Activated CD4-positive, alpha-beta T cell treated with anti-CD3 and anti-CD28 coated beads, Interleukin-2, amount 10 ng/mL, durations not matched to agents 24 days and 14 days (primary cell): Measurements from ENCODE around the gene SIX2. TPM values are rescaled to one million over a fixed set of nuclear protein-coding genes. Genes with fewer than 3 reads are reported as not detected.

Source experiments
- DNase-seq: peaks from one replicate; pipeline ENCODE4 v3.0.0; 2022
- H3K27ac Mint-ChIP-seq: one replicate; pipeline ENCODE4 v1.8.0; 2022; ENCODE audit warnings: mild to moderate bottlenecking, mixed read lengths
- H3K27me3 Mint-ChIP-seq: one replicate; pipeline ENCODE4 v1.8.0; 2022; ENCODE audit warnings: mixed read lengths
- H3K36me3 Mint-ChIP-seq: one replicate; pipeline ENCODE4 v1.8.0; 2022; ENCODE audit warnings: low read depth, mild to moderate bottlenecking, mixed read lengths
- H3K4me1 Mint-ChIP-seq: one replicate; pipeline ENCODE4 v1.8.0; 2021; ENCODE audit warnings: mixed read lengths
- H3K4me3 Mint-ChIP-seq: one replicate; pipeline ENCODE4 v1.8.0; 2022; ENCODE audit warnings: mild to moderate bottlenecking, moderate library complexity, mixed read lengths
- H3K9me3 Mint-ChIP-seq: one replicate; pipeline ENCODE4 v1.8.0; 2021; ENCODE audit warnings: mixed read lengths
- intact Hi-C: fragments of 100-400 bp; cut with micrococcal nuclease; formaldehyde crosslinking; loops from one replicate; pipeline ENCODE4 v1.15.1; 2023
- total RNA-seq: library from RNA; stranded (reverse); gene quantifications from 2 replicates; pipeline ENCODE4 v1.2.3, GENCODE V29; 2022

The SIX2 gene
- total RNA-seq, 1 donor from 2014 or later, result not detected

DNA sequence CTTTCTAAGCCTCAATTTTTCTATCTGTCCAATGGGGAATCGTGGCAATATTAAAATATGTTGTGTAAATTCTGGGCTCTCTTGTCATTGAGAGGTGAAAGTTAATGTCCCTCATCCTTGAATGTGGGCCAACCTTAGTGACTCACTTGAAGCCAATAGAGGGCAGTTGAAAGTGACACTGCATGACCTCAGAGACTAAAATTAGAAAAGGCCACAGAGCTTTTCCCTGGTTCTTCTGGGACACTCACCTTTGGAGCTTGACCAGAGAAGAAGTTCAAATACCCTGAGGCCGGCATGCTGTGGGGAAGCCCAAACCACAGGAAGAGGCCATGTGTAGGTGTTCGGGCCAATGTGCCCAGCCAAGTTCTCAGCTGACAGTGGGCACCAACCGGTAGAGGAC, 24.1 kb upstream of the SIX2 start:
- no peak for DNase-seq
- intact Hi-C loops, result no loop called here
- Mint-ChIP-seq H3K9me3 (no peaks in the 10 kb centered on the region), H3K4me1 (no peaks in the 10 kb centered on the region), H3K27ac (no peak overlapping the region), H3K27me3 (peaks cover 15% of the 10 kb centered on the region), H3K36me3 (no peaks in the 10 kb centered on the region), H3K4me3 (no peak overlapping the region)

DNA sequence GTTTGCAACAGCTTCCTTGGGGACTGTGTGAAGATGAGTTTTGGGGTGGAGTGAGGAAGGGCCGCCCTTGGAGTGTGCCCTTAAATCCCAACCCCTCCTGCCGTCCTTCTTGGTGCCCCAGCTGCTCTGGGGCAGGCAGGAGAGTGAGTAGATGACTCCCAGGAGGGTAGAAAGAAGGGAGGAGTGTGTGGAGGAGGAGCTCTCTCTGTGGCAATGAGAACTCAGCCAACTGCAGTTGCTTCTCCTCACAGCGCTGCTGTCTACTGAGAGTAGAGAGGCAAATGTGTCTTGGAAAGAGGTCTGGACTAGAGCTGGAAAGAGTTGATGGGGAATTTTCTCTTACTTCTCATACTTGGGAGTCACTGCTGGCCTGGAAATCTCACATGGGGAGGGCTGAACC, 21.8 kb upstream of the SIX2 start:
- no peaks in the 10 kb centered on the region for H3K4me1 Mint-ChIP-seq
- intact Hi-C loops, result no loop called here
- H3K36me3 Mint-ChIP-seq, result no peaks in the 10 kb centered on the region
- peaks cover 15% of the 10 kb centered on the region for H3K27me3 Mint-ChIP-seq
- no peak overlapping the region for H3K27ac Mint-ChIP-seq
- H3K4me3 Mint-ChIP-seq, result no peak overlapping the region
- no peak for DNase-seq
- no peaks in the 10 kb centered on the region for H3K9me3 Mint-ChIP-seq

DNA sequence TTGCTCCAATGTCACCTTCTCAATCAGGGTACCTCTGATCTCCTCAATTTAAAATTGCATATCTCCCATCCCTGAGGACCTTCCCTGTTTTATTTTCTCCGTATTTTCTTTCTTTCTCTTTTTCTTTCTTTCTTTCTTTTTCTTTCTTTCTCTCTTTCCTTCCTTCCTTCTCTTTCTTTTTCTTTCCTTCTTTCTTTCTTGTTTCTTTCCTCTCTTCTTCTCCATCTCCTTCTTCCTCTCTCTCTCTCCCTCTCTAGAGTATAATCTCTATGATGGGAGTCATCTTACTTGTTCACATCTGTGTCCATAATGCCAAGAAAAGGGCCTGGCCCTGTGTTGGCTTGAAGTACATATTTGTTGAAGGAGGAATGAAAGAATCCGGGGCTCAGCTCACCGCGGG, 21.3 kb upstream of the SIX2 start:
- no peaks in the 10 kb centered on the region for H3K4me1 Mint-ChIP-seq
- DNase-seq, result no peak
- H3K9me3 Mint-ChIP-seq, result no peaks in the 10 kb centered on the region
- no peak overlapping the region for H3K4me3 Mint-ChIP-seq
- no peak overlapping the region for H3K27ac Mint-ChIP-seq
- H3K27me3 Mint-ChIP-seq, result peaks cover 15% of the 10 kb centered on the region
- H3K36me3 Mint-ChIP-seq, result no peaks in the 10 kb centered on the region
- intact Hi-C loops, result no loop called here

DNA sequence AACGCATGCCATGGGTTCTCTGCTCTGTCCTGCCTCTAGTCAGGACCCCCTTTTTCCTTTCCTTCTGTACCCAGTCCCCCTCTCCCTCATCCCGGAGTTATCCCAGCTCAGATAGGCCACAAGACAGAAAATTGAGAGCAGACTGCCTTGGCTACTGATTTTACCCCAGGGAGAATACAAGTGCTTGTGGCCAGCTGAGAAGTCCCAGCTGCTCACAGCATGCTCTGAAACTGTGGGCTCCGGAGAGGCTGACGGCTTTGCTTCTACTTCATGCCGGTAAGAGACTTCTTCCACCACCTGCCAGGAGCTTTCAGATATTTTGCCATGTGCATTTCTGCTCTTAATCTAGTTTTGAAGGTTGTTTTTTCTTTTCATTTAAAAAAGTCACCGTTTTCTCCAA, 20.0 kb upstream of the SIX2 start:
- intact Hi-C loops, result no loop called here
- DNase-seq, result no peak
- H3K4me1 Mint-ChIP-seq, result no peaks in the 10 kb centered on the region
- no peaks in the 10 kb centered on the region for H3K9me3 Mint-ChIP-seq
- H3K4me3 Mint-ChIP-seq, result no peak overlapping the region
- no peak overlapping the region for H3K27ac Mint-ChIP-seq
- no peaks in the 10 kb centered on the region for H3K36me3 Mint-ChIP-seq
- peaks cover 19% of the 10 kb centered on the region for H3K27me3 Mint-ChIP-seq

DNA sequence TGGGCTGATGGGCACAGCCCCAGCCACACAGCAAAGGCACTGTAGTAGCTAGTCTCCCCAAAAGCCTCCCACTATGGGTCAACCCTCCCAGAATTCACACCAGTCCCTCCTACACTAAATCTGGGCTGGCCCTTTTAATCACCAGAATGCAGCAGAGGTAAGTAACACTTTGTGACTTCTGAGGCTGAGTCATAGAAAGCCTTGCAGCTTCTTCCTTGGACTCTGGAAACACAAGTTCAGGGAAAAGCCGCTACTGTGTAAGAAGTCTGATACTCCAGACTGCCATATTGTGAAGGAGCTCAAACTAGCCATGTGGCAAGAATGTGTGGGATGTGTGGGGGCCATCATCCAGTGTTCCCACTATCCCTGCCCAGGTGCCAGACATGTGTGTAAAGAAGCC, 19.0 kb upstream of the SIX2 start:
- Mint-ChIP-seq H3K9me3 (no peaks in the 10 kb centered on the region), H3K27me3 (peaks cover 19% of the 10 kb centered on the region), H3K27ac (no peak overlapping the region), H3K36me3 (no peaks in the 10 kb centered on the region), H3K4me1 (no peaks in the 10 kb centered on the region), H3K4me3 (no peak overlapping the region)
- DNase-seq, result no peak
- intact Hi-C loops, result no loop called here

DNA sequence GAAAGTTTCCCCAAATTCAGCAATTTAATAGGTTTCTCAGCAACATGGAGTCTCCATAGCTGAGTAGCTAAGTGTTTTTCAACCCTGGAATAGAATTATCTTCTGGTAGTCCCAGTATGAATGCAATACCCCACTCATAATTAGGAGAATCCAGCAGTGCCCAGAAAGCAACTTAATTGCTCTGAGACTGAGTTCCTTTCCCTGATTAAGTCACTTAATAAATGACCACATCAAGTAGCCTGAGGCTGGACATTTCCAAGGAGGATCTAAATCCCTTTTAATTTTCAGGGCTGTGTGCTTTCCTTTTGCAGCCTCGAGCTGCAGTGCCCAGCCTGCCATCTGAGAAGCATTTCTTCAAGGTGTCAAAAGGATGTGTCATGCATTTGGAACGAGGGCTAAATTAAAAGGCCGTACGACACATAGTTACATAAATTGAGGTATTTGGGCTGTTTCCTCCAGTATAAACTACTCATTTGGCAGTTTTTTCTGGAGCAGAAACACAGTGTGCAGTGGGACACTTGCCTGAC, 17.7 kb upstream of the SIX2 start:
- intact Hi-C loops, result no loop called here
- Mint-ChIP-seq H3K4me3 (no peak overlapping the region), H3K36me3 (no peaks in the 10 kb centered on the region), H3K4me1 (no peaks in the 10 kb centered on the region), H3K27ac (no peak overlapping the region), H3K9me3 (no peaks in the 10 kb centered on the region), H3K27me3 (peaks cover 18% of the 10 kb centered on the region)
- no peak for DNase-seq

DNA sequence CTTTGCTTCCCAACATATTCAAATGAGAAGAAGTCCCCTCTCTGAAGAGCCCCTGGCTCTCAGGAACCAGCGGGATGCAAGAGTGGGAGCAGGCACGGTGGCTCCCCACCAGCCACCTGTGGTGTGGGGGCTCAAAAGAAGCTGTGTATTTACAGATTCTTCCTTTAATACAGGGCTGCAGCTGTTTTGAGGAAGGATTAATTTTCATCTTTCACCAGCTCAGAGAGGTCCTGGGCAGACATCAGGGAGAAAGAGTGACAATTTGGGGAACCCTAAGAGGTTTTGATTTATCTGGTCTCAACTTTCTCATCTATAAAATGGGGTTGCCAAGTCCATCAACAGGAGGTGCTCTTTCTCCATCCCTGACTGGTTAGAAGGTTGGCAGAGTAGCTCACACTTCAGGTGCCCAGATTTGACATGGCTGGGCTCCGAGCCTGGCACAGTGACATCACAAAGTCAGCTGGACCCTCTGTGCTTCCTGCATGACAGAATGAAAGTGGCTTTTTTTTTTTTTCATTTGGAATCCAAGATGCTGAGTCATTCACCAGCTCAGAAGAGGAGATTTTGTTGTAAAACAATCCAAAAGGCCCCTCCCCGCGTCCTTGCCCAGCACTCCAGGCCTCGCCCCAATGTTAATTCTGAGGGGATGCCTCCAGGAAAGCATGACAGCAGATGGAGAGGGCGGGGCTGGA, 15.5 kb upstream of the SIX2 start:
- Mint-ChIP-seq H3K4me1 (no peaks in the 10 kb centered on the region), H3K27ac (no peak overlapping the region), H3K36me3 (no peaks in the 10 kb centered on the region), H3K4me3 (no peak overlapping the region), H3K27me3 (peaks cover 19% of the 10 kb centered on the region), H3K9me3 (no peaks in the 10 kb centered on the region)
- intact Hi-C loops, result no loop called here
- no peak for DNase-seq

DNA sequence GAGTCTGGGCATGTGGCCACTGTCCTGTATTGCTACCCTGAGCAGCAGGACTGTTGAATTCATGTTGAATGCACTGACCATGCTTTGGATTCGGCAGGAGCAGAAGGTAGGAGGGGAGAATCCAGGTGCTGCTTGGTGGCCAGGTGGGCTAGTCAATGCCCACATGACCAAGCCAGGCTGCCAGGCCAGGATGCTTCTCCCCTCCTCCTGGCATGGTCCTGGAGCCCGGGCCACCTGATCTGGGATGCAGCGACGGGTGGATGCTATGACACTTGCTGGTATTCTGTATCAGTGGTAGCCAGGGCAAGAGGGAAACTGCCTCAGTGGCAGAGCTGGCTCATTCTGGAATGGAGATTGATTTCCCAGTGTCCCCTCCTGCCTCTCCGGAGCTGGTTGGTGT, 14.8 kb upstream of the SIX2 start:
- no peaks in the 10 kb centered on the region for H3K36me3 Mint-ChIP-seq
- no peak overlapping the region for H3K27ac Mint-ChIP-seq
- intact Hi-C loops, result no loop called here
- no peak overlapping the region for H3K4me3 Mint-ChIP-seq
- H3K4me1 Mint-ChIP-seq, result no peaks in the 10 kb centered on the region
- H3K9me3 Mint-ChIP-seq, result no peaks in the 10 kb centered on the region
- no peak for DNase-seq
- H3K27me3 Mint-ChIP-seq, result peaks cover 15% of the 10 kb centered on the region

DNA sequence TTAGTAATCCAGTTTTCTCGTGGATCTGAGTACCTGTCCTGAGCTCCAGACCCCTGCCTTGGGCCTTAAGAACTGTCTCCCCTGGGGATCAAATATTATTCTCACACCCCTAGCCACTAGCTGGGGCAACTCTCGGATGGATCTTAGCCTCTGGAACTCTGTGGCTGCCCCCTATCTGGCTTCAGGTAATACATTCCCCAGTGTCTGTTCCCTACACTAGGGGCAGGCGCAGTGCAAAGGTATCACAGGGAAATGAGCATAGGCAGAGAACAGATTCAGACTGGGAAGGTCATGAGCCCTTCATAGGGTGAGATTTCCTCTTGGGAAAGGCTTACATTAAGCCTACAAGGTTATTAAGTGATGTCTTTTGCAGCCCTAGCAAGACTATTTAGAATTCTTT, 11.2 kb upstream of the SIX2 start:
- Mint-ChIP-seq H3K36me3 (no peaks in the 10 kb centered on the region), H3K9me3 (no peaks in the 10 kb centered on the region), H3K4me1 (no peaks in the 10 kb centered on the region), H3K27me3 (peaks cover 41% of the 10 kb centered on the region), H3K4me3 (no peak overlapping the region), H3K27ac (no peak overlapping the region)
- intact Hi-C loops, result no loop called here
- no peak for DNase-seq

DNA sequence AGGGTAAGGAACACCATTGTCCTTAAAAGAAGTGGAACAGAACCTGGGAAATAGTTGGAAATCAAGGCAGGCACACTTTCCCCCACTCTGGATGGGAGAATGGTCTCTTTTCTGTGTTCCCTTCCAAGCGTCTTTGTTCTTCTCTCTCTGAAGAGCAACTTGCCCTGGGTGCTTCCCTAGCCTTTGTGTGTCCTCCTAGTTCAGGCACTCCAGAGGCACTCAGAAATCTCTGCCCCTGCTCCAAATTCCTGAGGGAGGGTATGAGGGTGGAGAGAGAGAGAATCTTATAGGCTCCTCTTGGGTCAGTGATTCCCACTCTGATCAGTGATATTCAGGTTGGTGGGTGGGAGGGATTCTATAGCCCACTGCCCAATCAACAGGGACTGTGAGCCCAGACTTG, 8.8 kb upstream of the SIX2 start:
- Mint-ChIP-seq H3K27me3 (peaks cover 52% of the 10 kb centered on the region), H3K9me3 (no peaks in the 10 kb centered on the region), H3K4me3 (no peak overlapping the region), H3K27ac (no peak overlapping the region), H3K36me3 (no peaks in the 10 kb centered on the region), H3K4me1 (no peaks in the 10 kb centered on the region)
- DNase-seq, result no peak
- intact Hi-C loops, result no loop called here

DNA sequence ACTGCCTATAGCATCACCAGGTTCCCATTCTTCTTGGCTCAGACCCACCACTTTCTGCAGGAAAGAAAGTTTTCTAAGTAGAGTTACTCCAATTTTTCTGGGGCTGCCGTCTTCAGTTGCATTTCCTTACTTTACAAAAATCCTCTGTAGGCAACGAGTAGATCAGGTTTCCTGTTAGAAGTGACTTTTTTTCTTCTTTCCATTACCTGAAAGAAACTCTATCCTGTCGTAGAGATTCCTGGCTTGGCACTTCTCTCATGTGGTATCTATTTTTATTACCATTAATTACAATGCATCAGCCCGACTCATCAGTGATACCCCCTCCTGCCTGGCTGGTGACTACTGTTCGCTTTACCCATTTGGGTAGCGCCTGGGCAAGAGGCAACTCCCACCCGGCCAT, 5.6 kb upstream of the SIX2 start:
- DNase-seq, result no peak
- H3K36me3 Mint-ChIP-seq, result no peaks in the 10 kb centered on the region
- intact Hi-C loops, result loop anchor here (5.0 kb wide), 1 partner anchor 213 kb away; no protein-coding TSS in a partner anchor
- H3K27ac Mint-ChIP-seq, result no peak overlapping the region
- H3K4me3 Mint-ChIP-seq, result no peak overlapping the region
- no peaks in the 10 kb centered on the region for H3K9me3 Mint-ChIP-seq
- H3K27me3 Mint-ChIP-seq, result peaks cover 74% of the 10 kb centered on the region
- H3K4me1 Mint-ChIP-seq, result peaks cover 1% of the 10 kb centered on the region

DNA sequence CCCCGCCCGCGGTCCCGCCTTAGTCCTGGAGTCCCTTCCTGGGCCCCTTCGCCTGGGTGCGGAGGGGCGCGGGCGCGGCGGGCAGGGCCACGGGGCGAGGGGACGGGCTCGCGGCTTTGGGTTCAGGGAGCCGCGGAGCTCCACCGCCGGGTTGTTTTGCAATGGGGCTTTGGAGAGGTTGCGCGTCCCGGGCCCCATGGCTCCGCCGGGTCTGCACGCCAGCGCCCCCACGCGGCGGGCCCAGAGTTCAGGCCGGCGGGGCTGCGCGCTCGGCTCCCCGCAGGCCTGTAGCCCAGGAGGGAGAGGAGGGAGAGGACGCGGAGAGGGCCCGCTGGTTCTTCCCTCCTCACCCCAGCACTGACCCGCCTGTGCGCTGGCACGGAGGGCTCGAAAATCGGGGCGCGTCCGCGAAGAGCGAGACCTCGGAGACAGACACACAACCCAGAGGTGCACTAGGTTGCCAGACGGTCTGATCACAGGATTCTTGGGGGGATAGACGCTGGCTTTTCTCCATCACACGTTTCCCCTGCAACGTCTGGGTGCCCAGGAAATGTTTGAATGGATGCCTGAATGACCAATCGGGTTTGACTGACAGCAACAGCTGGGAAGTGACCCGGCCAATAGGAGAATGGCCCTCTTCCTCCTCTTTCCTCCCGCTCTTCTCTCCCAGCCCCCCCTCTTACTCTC, 4.9 kb upstream of the SIX2 start:
- H3K27ac Mint-ChIP-seq, result no peak overlapping the region
- peaks cover 81% of the 10 kb centered on the region for H3K27me3 Mint-ChIP-seq
- intact Hi-C loops, result loop anchor here (5.0 kb wide), 1 partner anchor 212 kb away; no protein-coding TSS in a partner anchor
- H3K36me3 Mint-ChIP-seq, result no peaks in the 10 kb centered on the region
- peaks cover 3% of the 10 kb centered on the region for H3K4me1 Mint-ChIP-seq
- no peaks in the 10 kb centered on the region for H3K9me3 Mint-ChIP-seq
- no peak overlapping the region for H3K4me3 Mint-ChIP-seq
- DNase-seq, result peak; percentile 79

DNA sequence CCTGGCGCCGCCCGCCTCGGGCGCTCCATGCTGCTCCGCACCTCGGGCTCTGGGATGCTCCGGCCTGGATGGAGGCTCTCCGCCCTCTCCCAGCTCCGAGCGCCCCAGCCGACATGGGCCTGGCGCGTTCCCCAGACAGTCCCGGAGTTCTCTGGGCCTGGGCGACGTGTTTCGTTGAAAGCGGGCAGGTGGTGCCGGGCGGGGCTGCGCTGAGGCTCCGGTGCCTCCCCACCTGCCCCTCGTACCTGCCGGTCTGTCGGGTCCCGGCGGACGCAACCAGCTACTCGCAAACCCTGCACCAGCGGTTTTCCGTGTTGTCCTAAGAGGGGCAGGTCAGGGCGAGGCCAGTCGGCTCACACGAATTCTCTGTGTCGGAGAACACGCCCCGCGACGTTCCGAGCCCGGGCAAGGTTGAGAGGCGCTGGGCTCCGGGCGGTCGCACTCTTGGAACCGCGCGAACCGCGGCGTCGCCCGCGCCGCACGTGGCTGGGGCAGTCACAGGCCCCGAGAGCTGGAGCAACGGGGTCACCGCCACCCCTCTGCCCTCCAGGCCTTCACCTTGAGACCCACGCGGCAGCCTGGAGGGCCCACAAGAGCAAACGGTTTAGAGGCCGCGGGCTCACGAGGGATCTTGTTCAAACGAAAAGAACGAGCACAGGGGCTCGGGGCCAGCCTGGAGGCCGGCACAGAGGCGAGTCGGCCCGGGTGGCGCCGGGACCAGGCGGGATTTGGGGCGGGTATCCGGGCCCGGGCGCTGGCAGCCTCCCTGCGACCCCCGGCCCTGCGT, 4.2 kb upstream of the SIX2 start:
- DNase-seq, result no peak
- Mint-ChIP-seq H3K27ac (no peak overlapping the region), H3K4me3 (no peak overlapping the region), H3K9me3 (no peaks in the 10 kb centered on the region), H3K4me1 (peaks cover 5% of the 10 kb centered on the region), H3K27me3 (peaks cover 78% of the 10 kb centered on the region), H3K36me3 (no peaks in the 10 kb centered on the region)
- intact Hi-C loops, result loop anchor here (5.0 kb wide), 1 partner anchor 211 kb away; no protein-coding TSS in a partner anchor

DNA sequence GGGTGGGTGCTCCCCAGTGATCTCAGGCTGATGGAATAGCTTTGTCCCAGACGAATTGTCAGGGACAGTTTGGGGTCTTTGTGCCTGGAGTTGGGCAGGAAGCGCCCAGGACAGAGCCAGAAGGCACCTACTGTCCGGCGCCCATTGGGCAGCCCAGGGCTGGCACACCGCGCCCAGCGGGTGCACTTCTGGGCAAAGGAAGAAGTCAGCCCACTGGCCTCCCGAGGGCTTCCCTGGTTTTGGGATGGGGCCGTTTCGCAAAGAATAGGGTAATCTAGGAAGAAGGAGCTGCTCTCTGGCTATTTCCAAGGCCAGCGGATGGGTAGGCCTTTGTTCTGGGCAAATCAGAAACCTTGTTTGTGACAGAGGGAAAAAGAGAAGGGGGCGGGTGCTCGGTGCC, 3.5 kb upstream of the SIX2 start:
- no peak overlapping the region for H3K4me3 Mint-ChIP-seq
- DNase-seq, result no peak
- H3K27ac Mint-ChIP-seq, result no peak overlapping the region
- peaks cover 9% of the 10 kb centered on the region for H3K4me1 Mint-ChIP-seq
- H3K9me3 Mint-ChIP-seq, result no peaks in the 10 kb centered on the region
- H3K36me3 Mint-ChIP-seq, result no peaks in the 10 kb centered on the region
- H3K27me3 Mint-ChIP-seq, result peaks cover 81% of the 10 kb centered on the region
- intact Hi-C loops, result loop anchor here (5.0 kb wide), 1 partner anchor 210 kb away; no protein-coding TSS in a partner anchor
